ENCODE measurements around the gene MAP3K15. TPM values are rescaled to one million over a fixed set of nuclear protein-coding genes. Genes with fewer than 3 reads are reported as not detected.

MAP3K15 gene
- total RNA-seq, 2 experiments from 2014 or later = 0.14 TPM; not detected in 1

GRCh38 chrX:19332983-19333382 lies 182.3 kb downstream of the MAP3K15 start:
- no peak overlapping the region for H3K27ac Mint-ChIP-seq
- no peak for TF ChIP-seq CTCF (IDR thresholded peaks at IDR 0.05)
- DNase-seq = no peak
- CTCF ChIA-PET = interaction anchor here (0.6 to 2.2 kb wide), 5 partner anchors 13 to 1593 kb away, joined by 3 to 8 read pairs (median 5); partner anchors contain the start of gene CDKL5
- Histone ChIP-seq H3K4me3 (ENCODE audit: low read length) (no peak overlapping the region), H3K4me1 (ENCODE audit: insufficient read depth, low read length) (no peaks in the 10 kb centered on the region), H3K36me3 (ENCODE audit: insufficient read depth, low read length) (no peaks in the 10 kb centered on the region), H3K9me3 (ENCODE audit: control insufficient read depth in 1 of 2, insufficient read depth in 1 of 2, low read length in 2 of 2) (peaks cover 0 to 9% of the 10 kb centered on the region in 2 experiments), H3K27ac (ENCODE audit: low read depth in 1 of 2, low read length in 2 of 2) (no peak overlapping the region), H3K27me3 (ENCODE audit: control insufficient read depth in 1 of 2, insufficient read depth in 2 of 2, low read length in 2 of 2) (no peaks in the 10 kb centered on the region)
- no peaks in the 10 kb centered on the region for H3K27me3 Mint-ChIP-seq
- H3K4me3 Mint-ChIP-seq = no peak overlapping the region
- POLR2A ChIA-PET = no interaction called here
- ATAC-seq (ENCODE audit: poor library complexity) = no peak
- H3K4me1 Mint-ChIP-seq (ENCODE audit: low read depth) = no peaks in the 10 kb centered on the region
- no peaks in the 10 kb centered on the region for H3K36me3 Mint-ChIP-seq (ENCODE audit: low read depth)
- no peaks in the 10 kb centered on the region for H3K9me3 Mint-ChIP-seq
- intact Hi-C loops (cut with DNase I, micrococcal nuclease) = loop anchor here (2.0 to 10.0 kb wide), 3 partner anchors 398 to 661 kb away; partner anchors contain the start of gene RS1 (in 1 of the 2)

GRCh38 chrX:19331831-19332230 lies 183.5 kb downstream of the MAP3K15 start:
- Histone ChIP-seq H3K36me3 (ENCODE audit: insufficient read depth, low read length) (no peaks in the 10 kb centered on the region), H3K4me1 (ENCODE audit: insufficient read depth, low read length) (no peaks in the 10 kb centered on the region), H3K9me3 (ENCODE audit: control insufficient read depth in 1 of 2, insufficient read depth in 1 of 2, low read length in 2 of 2) (peaks cover 0 to 9% of the 10 kb centered on the region in 2 experiments), H3K4me3 (ENCODE audit: low read length) (no peak overlapping the region), H3K27me3 (ENCODE audit: control insufficient read depth in 1 of 2, insufficient read depth in 2 of 2, low read length in 2 of 2) (no peaks in the 10 kb centered on the region), H3K27ac (ENCODE audit: low read depth in 1 of 2, low read length in 2 of 2) (no peak overlapping the region)
- Mint-ChIP-seq H3K27ac (no peak overlapping the region), H3K4me1 (ENCODE audit: low read depth) (no peaks in the 10 kb centered on the region), H3K36me3 (ENCODE audit: low read depth) (no peaks in the 10 kb centered on the region), H3K9me3 (no peaks in the 10 kb centered on the region), H3K4me3 (no peak overlapping the region), H3K27me3 (peaks cover 4% of the 10 kb centered on the region)
- no peak for DNase-seq
- ChIA-PET POLR2A (no interaction called here), CTCF (no interaction called here)
- no peak for ATAC-seq (ENCODE audit: poor library complexity)
- intact Hi-C loops (cut with DNase I, micrococcal nuclease) = loop anchor here (2.0 to 10.0 kb wide), 3 partner anchors 397 to 660 kb away; partner anchors contain the start of gene RS1 (in 1 of the 2)
- TF ChIP-seq CTCF (IDR thresholded peaks at IDR 0.05) = no peak

GRCh38 chrX:19326567-19326966 lies 188.7 kb downstream of the MAP3K15 start:
- Histone ChIP-seq H3K4me3 (ENCODE audit: low read length) (no peak overlapping the region), H3K27me3 (ENCODE audit: control insufficient read depth in 1 of 2, insufficient read depth in 2 of 2, low read length in 2 of 2) (no peaks in the 10 kb centered on the region), H3K27ac (ENCODE audit: low read depth in 1 of 2, low read length in 2 of 2) (no peak overlapping the region), H3K4me1 (ENCODE audit: insufficient read depth, low read length) (no peaks in the 10 kb centered on the region), H3K9me3 (ENCODE audit: control insufficient read depth in 1 of 2, insufficient read depth in 1 of 2, low read length in 2 of 2) (no peaks in the 10 kb centered on the region), H3K36me3 (ENCODE audit: insufficient read depth, low read length) (no peaks in the 10 kb centered on the region)
- CTCF ChIA-PET = no interaction called here
- no peaks in the 10 kb centered on the region for H3K36me3 Mint-ChIP-seq (ENCODE audit: low read depth)
- no peak for DNase-seq
- POLR2A ChIA-PET = no interaction called here
- H3K9me3 Mint-ChIP-seq = no peaks in the 10 kb centered on the region
- no peaks in the 10 kb centered on the region for H3K4me1 Mint-ChIP-seq (ENCODE audit: low read depth)
- TF ChIP-seq CTCF (IDR thresholded peaks at IDR 0.05) = no peak
- no peak overlapping the region for H3K4me3 Mint-ChIP-seq
- H3K27ac Mint-ChIP-seq = no peak overlapping the region
- intact Hi-C loops (cut with DNase I, micrococcal nuclease) = no loop called here
- no peak for ATAC-seq (ENCODE audit: poor library complexity)
- H3K27me3 Mint-ChIP-seq = peaks cover 5% of the 10 kb centered on the region

Other genes with a start within 250 kb of the MAP3K15 start
- gene PDHA1, start 171.6 kb downstream of the MAP3K15 start, total RNA-seq = 10 to 100 TPM; 95.8 to 99.0 TPM